ENCODE results near the gene PCNX1.
"Not testable (repeated sequence)": the region's sequence is repeated elsewhere in the genome, so short reads cannot be mapped to it uniquely, and the experiment has no call there.

The PCNX1 gene

DNA sequence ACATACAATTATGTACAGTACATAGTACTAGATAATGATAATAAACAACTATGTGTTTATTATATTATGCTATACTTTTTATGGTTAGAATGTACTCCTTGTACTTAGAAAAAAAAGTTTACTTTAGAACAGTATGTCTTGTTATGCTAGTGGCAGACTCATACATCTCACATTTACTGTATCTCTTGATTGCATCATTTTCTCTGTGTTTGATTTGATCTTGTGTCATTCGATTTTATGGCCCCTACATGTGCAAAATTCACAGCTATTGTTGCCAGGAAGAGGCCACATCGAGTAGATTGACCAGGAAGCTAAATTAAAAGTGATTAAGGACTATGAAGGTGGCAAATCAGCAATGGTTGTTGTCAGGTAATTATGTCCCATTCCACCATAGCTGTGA, 153.0 kb downstream of the PCNX1 start:
- H3K27ac ChIP-seq (ENCODE audit: insufficient read depth in 1 of 2, low read depth in 1 of 2, low read length in 2 of 2, poor library complexity in 1 of 2, severe bottlenecking in 2 of 2), result no peak overlapping the region
- ChIA-PET CTCF (interaction anchor here (0.7 kb wide), 1 partner anchor 17 kb away, joined by 3 read pairs; no protein-coding TSS in a partner anchor), POLR2A (no interaction called here)
- no peaks in the 10 kb centered on the region for H3K27me3 ChIP-seq (replicated peaks in 2 of 5; ENCODE audit: control insufficient read depth in 4 of 5, insufficient read depth in 5 of 5, low read length in 4 of 5)
- H3K36me3 ChIP-seq (ENCODE audit: control insufficient read depth in 4 of 4, insufficient read depth in 4 of 4, low read length in 3 of 4), result peaks cover 26 to 68% (median 41%) of the 10 kb centered on the region in 4 experiments
- H3K9me3 ChIP-seq (ENCODE audit: control extremely low read depth in 1 of 5, control insufficient read depth in 4 of 5, insufficient read depth in 2 of 5, low read depth in 1 of 5, low read length in 4 of 5), result peaks cover 0 to 7% (median 0%) of the 10 kb centered on the region in 5 experiments
- DNase-seq, result no peak
- WGBS (ENCODE audit: insufficient coverage), result 80% methylated on average over 1 of the region's 2 CpGs
- H3K4me1 ChIP-seq (ENCODE audit: control extremely low read depth in 1 of 4, control insufficient read depth in 4 of 4, insufficient read depth in 4 of 4, low read length in 3 of 4), result no peaks in the 10 kb centered on the region
- H3K4me3 ChIP-seq (ENCODE audit: control insufficient read depth in 1 of 7, extremely low read depth in 1 of 7, insufficient read depth in 4 of 7, low read depth in 2 of 7, low read length in 6 of 7), result no peak overlapping the region

DNA sequence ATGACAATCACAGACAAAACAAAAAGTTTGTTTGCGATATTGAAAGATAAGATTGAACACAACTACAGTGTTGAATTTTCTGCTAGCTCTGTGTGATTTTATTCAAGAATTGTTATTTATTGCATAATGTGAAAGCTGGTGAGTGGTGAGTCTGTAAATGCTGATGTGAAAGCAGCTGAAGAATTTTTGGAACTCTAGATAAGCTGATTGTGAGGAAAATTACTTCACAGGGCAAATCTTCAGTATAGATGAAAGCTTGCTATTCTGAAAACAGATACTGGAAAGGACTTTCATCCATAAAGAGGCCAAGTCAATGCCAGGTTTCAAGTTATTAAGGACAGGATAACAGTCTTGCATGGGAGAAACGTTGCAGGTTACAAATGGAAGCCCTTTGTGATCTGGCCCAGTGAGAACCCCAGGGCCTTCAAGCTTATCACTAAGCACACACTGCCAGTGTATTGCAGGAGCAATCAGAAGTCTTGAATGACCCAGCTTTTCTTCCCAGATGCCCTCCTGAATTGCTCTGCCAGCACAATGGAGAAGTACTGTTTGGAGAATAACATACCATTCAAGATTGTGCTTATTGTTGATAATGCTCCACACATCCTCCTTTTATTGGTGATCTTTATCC, 153.7 kb downstream of the PCNX1 start:
- Histone ChIP-seq H3K4me1 (ENCODE audit: control extremely low read depth in 1 of 4, control insufficient read depth in 4 of 4, insufficient read depth in 4 of 4, low read length in 3 of 4) (no peaks in the 10 kb centered on the region), H3K27me3 (replicated peaks in 2 of 5; ENCODE audit: control insufficient read depth in 4 of 5, insufficient read depth in 5 of 5, low read length in 4 of 5) (no peaks in the 10 kb centered on the region), H3K4me3 (ENCODE audit: control insufficient read depth in 1 of 7, extremely low read depth in 1 of 7, insufficient read depth in 4 of 7, low read depth in 2 of 7, low read length in 6 of 7) (no peak overlapping the region), H3K9me3 (ENCODE audit: control extremely low read depth in 1 of 5, control insufficient read depth in 4 of 5, insufficient read depth in 2 of 5, low read depth in 1 of 5, low read length in 4 of 5) (peaks cover 0 to 7% (median 0%) of the 10 kb centered on the region in 5 experiments), H3K36me3 (ENCODE audit: control insufficient read depth in 4 of 4, insufficient read depth in 4 of 4, low read length in 3 of 4) (peaks cover 26 to 70% (median 41%) of the 10 kb centered on the region in 4 experiments), H3K27ac (ENCODE audit: insufficient read depth in 1 of 2, low read depth in 1 of 2, low read length in 2 of 2, poor library complexity in 1 of 2, severe bottlenecking in 2 of 2) (no peak overlapping the region)
- ChIA-PET POLR2A (no interaction called here), CTCF (interaction anchor here (0.7 to 1.2 kb wide), 2 partner anchors 16 to 79 kb away, joined by 3 read pairs; no protein-coding TSS in a partner anchor)
- 100% methylated on average over 2 of the region's 2 CpGs for whole genome bisulfite sequencing (ENCODE audit: insufficient coverage)
- DNase-seq, result no peak

GRCh38 chr14:71061458-71061857, 154.2 kb downstream of the PCNX1 start:
- WGBS (ENCODE audit: insufficient coverage), result 100% methylated on average over 1 of the region's 1 CpG
- peaks cover 0 to 7% (median 0%) of the 10 kb centered on the region in 5 experiments for H3K9me3 ChIP-seq (ENCODE audit: control extremely low read depth in 1 of 5, control insufficient read depth in 4 of 5, insufficient read depth in 2 of 5, low read depth in 1 of 5, low read length in 4 of 5)
- H3K36me3 ChIP-seq (ENCODE audit: control insufficient read depth in 4 of 4, insufficient read depth in 4 of 4, low read length in 3 of 4), result peaks cover 26 to 65% (median 41%) of the 10 kb centered on the region in 4 experiments
- ChIA-PET POLR2A (no interaction called here), CTCF (interaction anchor here (0.8 to 1.2 kb wide), 2 partner anchors 12 to 80 kb away, joined by 3 read pairs; no protein-coding TSS in a partner anchor)
- H3K27ac ChIP-seq (ENCODE audit: insufficient read depth in 1 of 2, low read depth in 1 of 2, low read length in 2 of 2, poor library complexity in 1 of 2, severe bottlenecking in 2 of 2), result no peak overlapping the region
- no peaks in the 10 kb centered on the region for H3K27me3 ChIP-seq (replicated peaks in 2 of 5; ENCODE audit: control insufficient read depth in 4 of 5, insufficient read depth in 5 of 5, low read length in 4 of 5)
- DNase-seq, result no peak
- H3K4me3 ChIP-seq (ENCODE audit: control insufficient read depth in 1 of 7, extremely low read depth in 1 of 7, insufficient read depth in 4 of 7, low read depth in 2 of 7, low read length in 6 of 7), result no peak overlapping the region
- H3K4me1 ChIP-seq (ENCODE audit: control extremely low read depth in 1 of 4, control insufficient read depth in 4 of 4, insufficient read depth in 4 of 4, low read length in 3 of 4), result no peaks in the 10 kb centered on the region

DNA sequence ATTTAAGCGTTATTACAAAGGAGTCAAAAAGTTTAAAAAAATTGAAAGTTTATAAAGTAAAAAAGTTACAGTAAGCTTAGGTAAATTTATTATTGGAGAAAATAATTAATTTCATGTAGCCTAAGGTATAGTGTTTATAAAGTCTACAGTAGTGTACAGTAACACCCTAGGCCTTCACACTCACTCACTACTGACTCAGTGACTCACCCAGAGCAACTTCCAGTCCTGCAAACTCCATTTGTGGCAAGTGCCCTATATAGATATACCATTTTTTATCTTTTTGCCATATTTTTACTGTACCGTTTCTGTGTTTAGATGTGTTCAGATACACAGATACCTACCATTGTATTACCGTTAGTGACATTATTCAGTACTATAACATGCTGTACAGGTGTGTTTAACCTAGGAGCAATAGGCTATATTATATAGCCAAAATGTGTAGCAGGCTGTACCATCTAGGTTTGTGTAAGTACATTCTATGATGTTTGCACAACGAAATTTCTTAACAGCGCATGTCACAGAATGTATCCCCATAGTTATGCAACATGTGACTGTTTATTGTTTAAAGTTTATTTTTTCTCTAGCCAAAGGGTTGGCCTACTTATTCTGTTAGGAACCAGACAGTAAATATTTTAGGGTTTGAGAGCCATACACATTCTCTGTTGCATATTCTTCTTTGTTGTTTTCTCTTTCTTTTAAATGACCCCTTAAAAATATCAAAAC, 155.5 kb downstream of the PCNX1 start:
- H3K27ac ChIP-seq (ENCODE audit: insufficient read depth in 1 of 2, low read depth in 1 of 2, low read length in 2 of 2, poor library complexity in 1 of 2, severe bottlenecking in 2 of 2), result no peak overlapping the region
- no peak for DNase-seq
- ChIA-PET POLR2A (no interaction called here), CTCF (no interaction called here)
- 93% methylated on average over 2 of the region's 5 CpGs for WGBS (ENCODE audit: insufficient coverage)
- H3K4me1 ChIP-seq (ENCODE audit: control extremely low read depth in 1 of 4, control insufficient read depth in 4 of 4, insufficient read depth in 4 of 4, low read length in 3 of 4), result no peaks in the 10 kb centered on the region
- no peaks in the 10 kb centered on the region for H3K27me3 ChIP-seq (replicated peaks in 2 of 5; ENCODE audit: control insufficient read depth in 4 of 5, insufficient read depth in 5 of 5, low read length in 4 of 5)
- H3K4me3 ChIP-seq (ENCODE audit: control insufficient read depth in 1 of 7, extremely low read depth in 1 of 7, insufficient read depth in 4 of 7, low read depth in 2 of 7, low read length in 6 of 7), result no peak overlapping the region
- H3K36me3 ChIP-seq (ENCODE audit: control insufficient read depth in 4 of 4, insufficient read depth in 4 of 4, low read length in 3 of 4), result peaks cover 26 to 63% (median 36%) of the 10 kb centered on the region in 4 experiments
- peaks cover 0 to 7% (median 0%) of the 10 kb centered on the region in 5 experiments for H3K9me3 ChIP-seq (ENCODE audit: control extremely low read depth in 1 of 5, control insufficient read depth in 4 of 5, insufficient read depth in 2 of 5, low read depth in 1 of 5, low read length in 4 of 5)

DNA sequence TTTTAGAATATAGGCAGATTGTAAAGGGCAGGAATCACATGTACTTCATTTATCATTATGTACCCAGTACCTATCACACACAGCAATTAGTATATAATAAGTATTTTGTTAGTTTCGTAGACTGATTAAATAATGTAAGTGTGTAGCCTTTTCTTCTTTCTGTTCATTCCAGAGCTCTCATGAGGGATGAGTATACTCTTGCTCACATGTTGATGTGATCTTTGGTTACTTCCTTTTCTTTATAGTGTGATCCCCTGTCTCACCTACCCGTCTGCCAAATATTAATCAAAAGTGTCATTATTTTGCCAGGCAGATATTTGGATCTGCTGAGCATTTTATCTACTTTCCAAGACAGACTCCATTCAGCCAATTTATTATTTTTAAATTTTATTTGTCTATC, 156.1 kb downstream of the PCNX1 start:
- H3K27me3 ChIP-seq (replicated peaks in 2 of 5; ENCODE audit: control insufficient read depth in 4 of 5, insufficient read depth in 5 of 5, low read length in 4 of 5), result no peaks in the 10 kb centered on the region
- H3K36me3 ChIP-seq (ENCODE audit: control insufficient read depth in 4 of 4, insufficient read depth in 4 of 4, low read length in 3 of 4), result peaks cover 28 to 57% (median 33%) of the 10 kb centered on the region in 4 experiments
- no CpG with 5 or more reads among the region's 2 CpGs for WGBS (ENCODE audit: insufficient coverage)
- H3K4me3 ChIP-seq (ENCODE audit: control insufficient read depth in 1 of 7, extremely low read depth in 1 of 7, insufficient read depth in 4 of 7, low read depth in 2 of 7, low read length in 6 of 7), result no peak overlapping the region
- no peaks in the 10 kb centered on the region for H3K4me1 ChIP-seq (ENCODE audit: control extremely low read depth in 1 of 4, control insufficient read depth in 4 of 4, insufficient read depth in 4 of 4, low read length in 3 of 4)
- ChIA-PET POLR2A (no interaction called here), CTCF (no interaction called here)
- H3K9me3 ChIP-seq (ENCODE audit: control extremely low read depth in 1 of 5, control insufficient read depth in 4 of 5, insufficient read depth in 2 of 5, low read depth in 1 of 5, low read length in 4 of 5), result peaks cover 0 to 7% (median 0%) of the 10 kb centered on the region in 5 experiments
- H3K27ac ChIP-seq (ENCODE audit: insufficient read depth in 1 of 2, low read depth in 1 of 2, low read length in 2 of 2, poor library complexity in 1 of 2, severe bottlenecking in 2 of 2), result no peak overlapping the region
- DNase-seq, result no peak

GRCh38 chr14:71064747-71065146, 157.5 kb downstream of the PCNX1 start:
- H3K27me3 ChIP-seq (replicated peaks in 2 of 5; ENCODE audit: control insufficient read depth in 4 of 5, insufficient read depth in 5 of 5, low read length in 4 of 5); DNase-seq; H3K4me3 ChIP-seq (ENCODE audit: control insufficient read depth in 1 of 7, extremely low read depth in 1 of 7, insufficient read depth in 4 of 7, low read depth in 2 of 7, low read length in 6 of 7); POLR2A ChIA-PET; H3K9me3 ChIP-seq (ENCODE audit: control extremely low read depth in 1 of 5, control insufficient read depth in 4 of 5, insufficient read depth in 2 of 5, low read depth in 1 of 5, low read length in 4 of 5); H3K4me1 ChIP-seq (ENCODE audit: control extremely low read depth in 1 of 4, control insufficient read depth in 4 of 4, insufficient read depth in 4 of 4, low read length in 3 of 4); CTCF ChIA-PET; H3K27ac ChIP-seq (ENCODE audit: insufficient read depth in 1 of 2, low read depth in 1 of 2, low read length in 2 of 2, poor library complexity in 1 of 2, severe bottlenecking in 2 of 2): not testable (repeated sequence)
- WGBS (ENCODE audit: insufficient coverage), result no CpG with 5 or more reads among the region's 3 CpGs
- peaks cover 24 to 56% (median 32%) of the 10 kb centered on the region in 4 experiments for H3K36me3 ChIP-seq (ENCODE audit: control insufficient read depth in 4 of 4, insufficient read depth in 4 of 4, low read length in 3 of 4)

- peaks cover 29 to 50% (median 43%) of the 10 kb centered on the region in 4 experiments for H3K36me3 ChIP-seq (ENCODE audit: control insufficient read depth in 4 of 4, insufficient read depth in 4 of 4, low read length in 3 of 4)
Measured at GRCh38 chr14:71070169-71070568, 162.9 kb downstream of the PCNX1 start.

More at GRCh38 chr14:71070169-71070568, 162.9 kb downstream of the PCNX1 start:
- no peak for DNase-seq
- POLR2A ChIA-PET, result no interaction called here
- Histone ChIP-seq H3K4me3 (ENCODE audit: control insufficient read depth in 1 of 7, extremely low read depth in 1 of 7, insufficient read depth in 4 of 7, low read depth in 2 of 7, low read length in 6 of 7) (no peak overlapping the region), H3K27ac (ENCODE audit: insufficient read depth in 1 of 2, low read depth in 1 of 2, low read length in 2 of 2, poor library complexity in 1 of 2, severe bottlenecking in 2 of 2) (no peak overlapping the region), H3K4me1 (ENCODE audit: control extremely low read depth in 1 of 4, control insufficient read depth in 4 of 4, insufficient read depth in 4 of 4, low read length in 3 of 4) (peaks cover 0 to 7% (median 5%) of the 10 kb centered on the region in 4 experiments), H3K27me3 (replicated peaks in 2 of 5; ENCODE audit: control insufficient read depth in 4 of 5, insufficient read depth in 5 of 5, low read length in 4 of 5) (no peaks in the 10 kb centered on the region), H3K9me3 (ENCODE audit: control extremely low read depth in 1 of 5, control insufficient read depth in 4 of 5, insufficient read depth in 2 of 5, low read depth in 1 of 5, low read length in 4 of 5) (peaks cover 0 to 8% (median 0%) of the 10 kb centered on the region in 5 experiments)
- 100% methylated on average over 1 of the region's 1 CpG for WGBS (ENCODE audit: insufficient coverage)
- CTCF ChIA-PET, result no interaction called here
